ENCODE measurements around the gene ITGB4.
A peak's percentile ranks its signal among the peaks of the same experiment; 100 is the strongest.

The ITGB4 gene

GRCh38 chr17:75763613-75764416 is 42.6 kb downstream of the ITGB4 start:
- no peaks in the 10 kb centered on the region for H3K36me3 Mint-ChIP-seq (ENCODE audit: low read depth)
- no peak overlapping the region for H3K27ac Mint-ChIP-seq
- no peaks in the 10 kb centered on the region for H3K9me3 Mint-ChIP-seq
- DNase-seq = no peak
- peaks cover 10% of the 10 kb centered on the region for H3K27me3 Mint-ChIP-seq (ENCODE audit: low read depth, poor library complexity)
- H3K4me3 Mint-ChIP-seq = peak overlapping the region; percentile 76
- no peak for TF ChIP-seq CTCF (IDR thresholded peaks at IDR 0.05)
- H3K4me1 Mint-ChIP-seq = peaks cover 17% of the 10 kb centered on the region

- TF ChIP-seq CTCF (IDR thresholded peaks at IDR 0.05) = peak; percentile 16
- no peak overlapping the region for H3K27ac Mint-ChIP-seq
- peak overlapping the region; percentile 76 for H3K4me3 Mint-ChIP-seq
Observed at GRCh38 chr17:75764417-75764710, 43.1 kb downstream of the ITGB4 start.

GRCh38 chr17:75764711-75765421 is 43.6 kb downstream of the ITGB4 start, which contains the start of gene GALK1:
Gene GALK1, minus strand, starts transcription at chr17:75765192. Its CDS starts 56 bp downstream, at chr17:75765136.
- no peak within 1 kb of the TSS for H3K27ac Mint-ChIP-seq
- no peaks in the 10 kb centered on the region for H3K36me3 Mint-ChIP-seq (ENCODE audit: low read depth)
- no peaks in the 10 kb centered on the region for H3K9me3 Mint-ChIP-seq
- TF ChIP-seq CTCF (IDR thresholded peaks at IDR 0.05) = no peak
- peak within 1 kb of the TSS; percentile 76 for H3K4me3 Mint-ChIP-seq
- peaks cover 14% of the 10 kb centered on the region for H3K27me3 Mint-ChIP-seq (ENCODE audit: low read depth, poor library complexity)
- H3K4me1 Mint-ChIP-seq = peaks cover 9% of the 10 kb centered on the region
- DNase-seq = peak; percentile 80

More at GRCh38 chr17:75764417-75764710, 43.1 kb downstream of the ITGB4 start:
- Mint-ChIP-seq H3K9me3 (no peaks in the 10 kb centered on the region), H3K4me1 (peaks cover 12% of the 10 kb centered on the region), H3K36me3 (ENCODE audit: low read depth) (no peaks in the 10 kb centered on the region), H3K27me3 (ENCODE audit: low read depth, poor library complexity) (peaks cover 10% of the 10 kb centered on the region)
- no peak for DNase-seq

GRCh38 chr17:75765981-75766380 is 44.7 kb downstream of the ITGB4 start:
- Mint-ChIP-seq H3K4me1 (peaks cover 9% of the 10 kb centered on the region), H3K36me3 (ENCODE audit: low read depth) (no peaks in the 10 kb centered on the region), H3K4me3 (peak overlapping the region; percentile 30), H3K9me3 (no peaks in the 10 kb centered on the region), H3K27me3 (ENCODE audit: low read depth, poor library complexity) (peaks cover 14% of the 10 kb centered on the region), H3K27ac (no peak overlapping the region)
- no peak for DNase-seq
- no peak for TF ChIP-seq CTCF (IDR thresholded peaks at IDR 0.05)

- no peak for TF ChIP-seq CTCF (IDR thresholded peaks at IDR 0.05)
- Mint-ChIP-seq H3K9me3 (no peaks in the 10 kb centered on the region), H3K4me1 (peaks cover 22% of the 10 kb centered on the region), H3K27me3 (ENCODE audit: low read depth, poor library complexity) (peaks cover 14% of the 10 kb centered on the region), H3K4me3 (no peak overlapping the region), H3K36me3 (ENCODE audit: low read depth) (no peaks in the 10 kb centered on the region), H3K27ac (no peak overlapping the region)
- no peak for DNase-seq
Observed at GRCh38 chr17:75767881-75768280, 46.6 kb downstream of the ITGB4 start.
